IPS-18a (cell line): ENCODE measurements around the gene ZNF345.

Experiments used
- H3K27ac ChIP-seq: one replicate; pipeline ENCODE4 v1.5.1; 2013; ENCODE audit warnings: low read length
- H3K27me3 ChIP-seq: one replicate; pipeline ENCODE4 v1.6.1; 2013; ENCODE audit warnings: mild to moderate bottlenecking, low read length; ENCODE audit not compliant: control insufficient read depth, insufficient read depth
- H3K36me3 ChIP-seq: one replicate; pipeline ENCODE4 v1.6.1; 2013; ENCODE audit warnings: low read depth, low read length; ENCODE audit not compliant: control insufficient read depth
- H3K4me1 ChIP-seq: one replicate; pipeline ENCODE4 v1.6.1; 2013; ENCODE audit warnings: low read depth, low read length; ENCODE audit not compliant: control insufficient read depth
- H3K4me3 ChIP-seq: one replicate; pipeline ENCODE4 v1.5.1; 2013; ENCODE audit warnings: low read length
- H3K9ac ChIP-seq: one replicate; pipeline ENCODE4 v1.6.1; 2013; ENCODE audit warnings: mild to moderate bottlenecking, low read length, moderate library complexity
- H3K9me3 ChIP-seq: one replicate; pipeline ENCODE4 v1.6.1; 2013; ENCODE audit warnings: low read depth, low read length; ENCODE audit not compliant: control insufficient read depth

The ZNF345 gene

GRCh38 chr19:36849701-36850558 is 746 bp upstream of the ZNF345 start:
- Histone ChIP-seq H3K36me3 (no peaks in the 10 kb centered on the region), H3K9me3 (peaks cover 7% of the 10 kb centered on the region), H3K4me1 (no peaks in the 10 kb centered on the region), H3K27ac (peak overlapping the region; percentile 43), H3K27me3 (no peaks in the 10 kb centered on the region), H3K9ac (peak overlapping the region; percentile 84), H3K4me3 (peak overlapping the region; percentile 93)

GRCh38 chr19:36851898-36852297 is 1.2 kb downstream of the ZNF345 start:
- Histone ChIP-seq H3K9ac (no peak overlapping the region), H3K27ac (no peak overlapping the region), H3K4me1 (no peaks in the 10 kb centered on the region), H3K4me3 (peak overlapping the region; percentile 93), H3K9me3 (peaks cover 14% of the 10 kb centered on the region), H3K27me3 (no peaks in the 10 kb centered on the region), H3K36me3 (peaks cover 5% of the 10 kb centered on the region)

GRCh38 chr19:36876993-36877938 is 26.6 kb downstream of the ZNF345 start:
- no peak overlapping the region for H3K27ac ChIP-seq
- peaks cover 21% of the 10 kb centered on the region for H3K36me3 ChIP-seq
- no peak overlapping the region for H3K4me3 ChIP-seq
- H3K9ac ChIP-seq: no peak overlapping the region
- no peaks in the 10 kb centered on the region for H3K4me1 ChIP-seq
- peaks cover 86% of the 10 kb centered on the region for H3K9me3 ChIP-seq
- no peaks in the 10 kb centered on the region for H3K27me3 ChIP-seq

- no peak overlapping the region for H3K27ac ChIP-seq
- no peaks in the 10 kb centered on the region for H3K4me1 ChIP-seq
- peaks cover 13% of the 10 kb centered on the region for H3K36me3 ChIP-seq
- H3K9me3 ChIP-seq: peaks cover 87% of the 10 kb centered on the region
- no peak overlapping the region for H3K9ac ChIP-seq
- H3K27me3 ChIP-seq: no peaks in the 10 kb centered on the region
- no peak overlapping the region for H3K4me3 ChIP-seq
These were observed 41.2 kb downstream of the ZNF345 start for GRCh38 chr19:36891768-36892357.

GRCh38 chr19:36894849-36895383 is 44.2 kb downstream of the ZNF345 start:
- Histone ChIP-seq H3K36me3 (peaks cover 17% of the 10 kb centered on the region), H3K9ac (no peak overlapping the region), H3K4me1 (no peaks in the 10 kb centered on the region), H3K27ac (no peak overlapping the region), H3K9me3 (peaks cover 85% of the 10 kb centered on the region), H3K27me3 (no peaks in the 10 kb centered on the region), H3K4me3 (no peak overlapping the region)

GRCh38 chr19:36898422-36898821 is 47.7 kb downstream of the ZNF345 start:
- peaks cover 9% of the 10 kb centered on the region for H3K36me3 ChIP-seq
- no peaks in the 10 kb centered on the region for H3K4me1 ChIP-seq
- no peaks in the 10 kb centered on the region for H3K27me3 ChIP-seq
- H3K9ac ChIP-seq: no peak overlapping the region
- H3K9me3 ChIP-seq: peaks cover 74% of the 10 kb centered on the region
- no peak overlapping the region for H3K27ac ChIP-seq
- H3K4me3 ChIP-seq: no peak overlapping the region

GRCh38 chr19:36915992-36916830 is 65.5 kb downstream of the ZNF345 start, which contains the start of the genes ZNF568 and ZNF829:
Gene ZNF568, plus strand, starts transcription at chr19:36916332. Its CDS starts 6,439 bp downstream, at chr19:36922771.
Gene ZNF829, minus strand, starts transcription at chr19:36916291. Its CDS starts 1,124 bp downstream, at chr19:36915167.
- Histone ChIP-seq H3K27ac (no peak within 1 kb of the TSS), H3K9ac (peak within 1 kb of the TSS; percentile 72), H3K4me1 (peaks cover 4% of the 10 kb centered on the region)

GRCh38 chr19:36916991-36917390 is 66.3 kb downstream of the ZNF345 start:
- H3K27ac ChIP-seq: no peak overlapping the region
- H3K4me3 ChIP-seq: peak overlapping the region; percentile 88
- no peaks in the 10 kb centered on the region for H3K36me3 ChIP-seq
- peaks cover 26% of the 10 kb centered on the region for H3K9me3 ChIP-seq
- H3K4me1 ChIP-seq: peaks cover 4% of the 10 kb centered on the region
- H3K9ac ChIP-seq: peak overlapping the region; percentile 72
- H3K27me3 ChIP-seq: no peaks in the 10 kb centered on the region

More at GRCh38 chr19:36915992-36916830, 65.5 kb downstream of the ZNF345 start, which contains the start of the genes ZNF568 and ZNF829:
- H3K36me3 ChIP-seq: no peaks in the 10 kb centered on the region
- peak within 1 kb of the TSS; percentile 88 for H3K4me3 ChIP-seq
- H3K9me3 ChIP-seq: peaks cover 26% of the 10 kb centered on the region
- H3K27me3 ChIP-seq: no peaks in the 10 kb centered on the region

- Histone ChIP-seq H3K4me3 (no peak overlapping the region), H3K4me1 (peaks cover 4% of the 10 kb centered on the region), H3K27ac (no peak overlapping the region), H3K9me3 (peaks cover 24% of the 10 kb centered on the region), H3K27me3 (no peaks in the 10 kb centered on the region), H3K36me3 (no peaks in the 10 kb centered on the region), H3K9ac (no peak overlapping the region)
These were observed 67.4 kb downstream of the ZNF345 start for GRCh38 chr19:36918090-36918489.
